CD4-positive, alpha-beta T cell (primary cell): ENCODE data around the gene MAP4K5. TPM values are rescaled to one million over a fixed set of nuclear protein-coding genes. Genes with fewer than 3 reads are reported as not detected.

Source experiments
- ATAC-seq: fragments of 200-7000 bp; cut with Tn5 transposase; one replicate; pipeline ENCODE4 v1.10.0; 2022; ENCODE audit warnings: mild to moderate bottlenecking; ENCODE audit not compliant: poor library complexity
- CTCF ChIA-PET: fragments of 350-600 bp; sonication (Branson Sonifier 250); formaldehyde crosslinking; loops from one replicate; lab custom pipeline; 2021; ENCODE audit warnings: antibody characterized with exemption, inconsistent platforms; lab: Charles Lee
- POLR2A ChIA-PET: fragments of 350-600 bp; sonication (Branson Sonifier 250); formaldehyde crosslinking; loops from one replicate; lab custom pipeline; 2021; ENCODE audit warnings: antibody characterized with exemption, inconsistent platforms; lab: Charles Lee
- DNase-seq, 14 experiments: peaks; one replicate each; pipeline ENCODE4 v3.0.0-alpha.2; 2013 to 2020; ENCODE audit warnings: mixed read lengths in 2 of 14
- H3K27ac ChIP-seq, 2 donors: one replicate each; pipeline versions ENCODE4 v1.5.1 to v1.7.0; 2013; ENCODE audit warnings: low read length in 2 of 2, low read depth in 1 of 2, mild to moderate bottlenecking in 1 of 2
- H3K27me3 ChIP-seq, 2 experiments: 1 replicate in 1 of 2; 2 replicates in 1 of 2; pipeline versions ENCODE4 v1.6.1 to v1.7.0; 2013; ENCODE audit warnings: low read length in 2 of 2, control low read depth in 1 of 2, mild to moderate bottlenecking in 1 of 2, moderate library complexity in 1 of 2; ENCODE audit not compliant: insufficient read depth in 2 of 2, control insufficient read depth in 1 of 2
- H3K36me3 ChIP-seq: one replicate; pipeline ENCODE4 v1.6.1; 2013; ENCODE audit warnings: low read length, control low read depth; ENCODE audit not compliant: insufficient read depth
- H3K4me1 ChIP-seq: one replicate; pipeline ENCODE4 v1.6.1; 2013; ENCODE audit warnings: low read length, control low read depth; ENCODE audit not compliant: insufficient read depth
- H3K4me3 ChIP-seq: one replicate; pipeline ENCODE4 v1.5.1; 2013; ENCODE audit warnings: mild to moderate bottlenecking, low read length, moderate library complexity
- H3K9me3 ChIP-seq, 2 experiments: 1 replicate in 1 of 2; 2 replicates in 1 of 2; pipeline versions ENCODE4 v1.6.1 to v1.7.0; 2013; ENCODE audit warnings: low read length in 2 of 2, mild to moderate bottlenecking in 2 of 2, control low read depth in 1 of 2, moderate library complexity in 1 of 2; ENCODE audit not compliant: control insufficient read depth in 1 of 2, insufficient read depth in 1 of 2
- H3K27ac Mint-ChIP-seq: one replicate; pipeline ENCODE4 v1.8.0; 2020; ENCODE audit warnings: mixed read lengths
- H3K27me3 Mint-ChIP-seq: one replicate; pipeline ENCODE4 v1.8.0; 2021; ENCODE audit warnings: mixed read lengths
- H3K36me3 Mint-ChIP-seq: one replicate; pipeline ENCODE4 v1.8.0; 2021; ENCODE audit warnings: low read depth, mixed read lengths
- H3K4me1 Mint-ChIP-seq: one replicate; pipeline ENCODE4 v1.8.0; 2021; ENCODE audit warnings: low read depth, mixed read lengths
- H3K4me3 Mint-ChIP-seq: one replicate; pipeline ENCODE4 v1.8.0; 2020; ENCODE audit warnings: mild to moderate bottlenecking, mixed read lengths
- H3K9me3 Mint-ChIP-seq: one replicate; pipeline ENCODE4 v1.8.0; 2020; ENCODE audit warnings: mixed read lengths
- CTCF ChIP-seq: fragments of 200-600 bp; IDR thresholded peaks from one replicate; pipeline ENCODE4 v1.8.0; 2022; ENCODE audit warnings: antibody characterized with exemption, mild to moderate bottlenecking
- intact Hi-C, 2 experiments: fragments of 100-400 bp; cut with DNase I in 1 of 2; cut with micrococcal nuclease in 1 of 2; formaldehyde crosslinking; loops; one replicate each; pipeline versions ENCODE4 v1.15.1 to v1.9.0; 2023 to 2025; cut with DNase I, micrococcal nuclease
- total RNA-seq, 174 experiments: library from RNA in 2 of 174; stranded (reverse) in 2 of 174; gene quantifications; one replicate each; pipeline ENCODE4 v1.2.3 and lab custom pipeline; 2021 to 2026

The MAP4K5 gene
- total RNA-seq, 2 experiments from 2014 or later, result 32.4 to 34.5 TPM

- no peaks in the 10 kb centered on the region for H3K4me1 Mint-ChIP-seq
- Histone ChIP-seq H3K4me1 (no peaks in the 10 kb centered on the region), H3K27ac (no peak overlapping the region), H3K27me3 (no peaks in the 10 kb centered on the region), H3K4me3 (no peak overlapping the region), H3K36me3 (no peaks in the 10 kb centered on the region), H3K9me3 (no peaks in the 10 kb centered on the region)
- H3K27me3 Mint-ChIP-seq, result no peaks in the 10 kb centered on the region
- intact Hi-C loops, result no loop called here
- POLR2A ChIA-PET, result no interaction called here
- CTCF ChIA-PET, result no interaction called here
- H3K4me3 Mint-ChIP-seq, result no peak overlapping the region
- ATAC-seq (no peak), DNase-seq (no peak)
- no peaks in the 10 kb centered on the region for H3K36me3 Mint-ChIP-seq
- no peak overlapping the region for H3K27ac Mint-ChIP-seq
- H3K9me3 Mint-ChIP-seq, result no peaks in the 10 kb centered on the region
- no peak for TF ChIP-seq CTCF
Observed at GRCh38 chr14:50388256-50388931, 144.0 kb downstream of the MAP4K5 start.

GRCh38 chr14:50387548-50387947, 144.8 kb downstream of the MAP4K5 start:
- POLR2A ChIA-PET, result no interaction called here
- intact Hi-C loops, result no loop called here
- no peak overlapping the region for H3K4me3 Mint-ChIP-seq
- H3K27ac ChIP-seq, result no peak overlapping the region
- H3K27me3 ChIP-seq, result no peaks in the 10 kb centered on the region
- no peak for ATAC-seq
- no peaks in the 10 kb centered on the region for H3K27me3 Mint-ChIP-seq
- CTCF ChIA-PET, result no interaction called here
- H3K4me1 Mint-ChIP-seq, result no peaks in the 10 kb centered on the region
- H3K27ac Mint-ChIP-seq, result no peak overlapping the region
- TF ChIP-seq CTCF, result no peak
- no peaks in the 10 kb centered on the region for H3K4me1 ChIP-seq
- H3K36me3 ChIP-seq, result no peaks in the 10 kb centered on the region
- no peaks in the 10 kb centered on the region for H3K9me3 Mint-ChIP-seq
- H3K4me3 ChIP-seq, result no peak overlapping the region
- no peak for DNase-seq
- no peaks in the 10 kb centered on the region for H3K9me3 ChIP-seq
- H3K36me3 Mint-ChIP-seq, result no peaks in the 10 kb centered on the region

DNA sequence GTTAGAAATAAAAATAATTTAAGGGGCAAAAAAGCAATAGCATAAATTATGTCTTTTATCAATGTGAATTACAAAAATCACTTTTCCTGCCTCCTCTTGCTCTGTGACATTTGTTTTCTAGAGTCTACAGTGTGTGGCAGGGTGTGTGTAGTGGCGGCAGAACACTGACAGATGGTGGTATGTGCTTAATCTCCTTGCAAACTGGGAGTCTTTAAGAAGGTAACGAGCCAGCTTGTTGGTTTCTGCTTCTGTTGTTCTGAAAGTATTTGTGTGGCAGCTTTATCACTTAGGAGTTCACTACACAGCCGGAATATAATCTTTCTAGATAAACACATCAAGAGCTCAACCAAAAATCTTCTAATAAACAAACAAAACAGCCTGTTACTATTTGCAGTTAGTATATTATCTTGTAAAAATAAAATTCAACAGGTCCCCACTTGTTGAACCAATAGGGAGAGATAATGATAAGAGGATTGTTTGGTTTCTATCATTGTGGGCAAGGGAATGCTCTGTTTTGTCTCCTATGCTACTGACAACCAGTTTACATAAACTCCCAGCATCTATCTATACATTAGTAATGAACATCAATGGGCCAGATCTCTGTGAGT, 148.6 kb downstream of the MAP4K5 start:
- Histone ChIP-seq H3K27ac (no peak overlapping the region), H3K4me1 (no peaks in the 10 kb centered on the region), H3K36me3 (no peaks in the 10 kb centered on the region), H3K4me3 (no peak overlapping the region), H3K27me3 (no peaks in the 10 kb centered on the region), H3K9me3 (no peaks in the 10 kb centered on the region)
- ChIA-PET POLR2A (no interaction called here), CTCF (no interaction called here)
- Mint-ChIP-seq H3K27me3 (no peaks in the 10 kb centered on the region), H3K27ac (no peak overlapping the region), H3K9me3 (no peaks in the 10 kb centered on the region), H3K36me3 (no peaks in the 10 kb centered on the region), H3K4me3 (no peak overlapping the region), H3K4me1 (no peaks in the 10 kb centered on the region)
- intact Hi-C loops, result no loop called here
- ATAC-seq (no peak), DNase-seq (no peak)
- no peak for TF ChIP-seq CTCF
